GM18873 (cell line): ENCODE results near the gene TP53TG3E.
"Not testable (repeated sequence)": the region's sequence is repeated elsewhere in the genome, so short reads cannot be mapped to it uniquely, and the experiment has no call there.

Experiments used
- ATAC-seq: cut with Tn5 transposase; IDR thresholded peaks from one replicate; pipeline ENCODE4 v1.9.1; 2021; ENCODE audit warnings: mild to moderate bottlenecking, moderate library complexity, moderate number of reproducible peaks; ENCODE audit not compliant: unreplicated experiment, low FRiP score

TP53TG3E gene, protein sequence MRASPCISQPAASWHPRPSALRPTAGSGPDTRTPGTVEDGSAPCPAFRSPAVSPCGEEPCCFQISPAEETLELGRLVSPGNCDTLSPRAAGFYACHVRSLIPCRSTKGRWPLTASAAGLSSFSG

DNA sequence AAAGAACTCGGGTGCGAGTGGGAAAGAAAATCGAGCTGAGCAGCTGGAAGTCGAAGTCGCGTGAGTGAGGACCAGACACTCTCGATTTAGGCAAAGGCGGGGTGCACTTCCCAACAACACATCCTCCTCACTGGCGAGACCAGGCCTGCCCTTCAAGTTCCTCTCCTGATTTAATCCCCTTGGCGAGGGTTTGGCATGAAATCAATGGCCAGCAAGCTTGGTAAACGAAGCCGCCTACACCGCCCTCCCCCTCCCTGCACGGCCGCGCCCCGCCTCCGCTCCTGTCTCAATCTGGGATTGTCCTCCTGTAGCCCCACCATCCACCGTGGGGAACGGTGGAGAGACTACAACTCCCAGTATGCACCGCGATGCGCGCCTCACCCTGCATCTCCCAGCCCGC lies at the start of gene TP53TG3E:
Gene TP53TG3E, plus strand, starts transcription at position 301 of the 400 bp plus-strand sequence. Its CDS starts 68 bp downstream, at position 369.
- not testable (repeated sequence) for ATAC-seq

DNA sequence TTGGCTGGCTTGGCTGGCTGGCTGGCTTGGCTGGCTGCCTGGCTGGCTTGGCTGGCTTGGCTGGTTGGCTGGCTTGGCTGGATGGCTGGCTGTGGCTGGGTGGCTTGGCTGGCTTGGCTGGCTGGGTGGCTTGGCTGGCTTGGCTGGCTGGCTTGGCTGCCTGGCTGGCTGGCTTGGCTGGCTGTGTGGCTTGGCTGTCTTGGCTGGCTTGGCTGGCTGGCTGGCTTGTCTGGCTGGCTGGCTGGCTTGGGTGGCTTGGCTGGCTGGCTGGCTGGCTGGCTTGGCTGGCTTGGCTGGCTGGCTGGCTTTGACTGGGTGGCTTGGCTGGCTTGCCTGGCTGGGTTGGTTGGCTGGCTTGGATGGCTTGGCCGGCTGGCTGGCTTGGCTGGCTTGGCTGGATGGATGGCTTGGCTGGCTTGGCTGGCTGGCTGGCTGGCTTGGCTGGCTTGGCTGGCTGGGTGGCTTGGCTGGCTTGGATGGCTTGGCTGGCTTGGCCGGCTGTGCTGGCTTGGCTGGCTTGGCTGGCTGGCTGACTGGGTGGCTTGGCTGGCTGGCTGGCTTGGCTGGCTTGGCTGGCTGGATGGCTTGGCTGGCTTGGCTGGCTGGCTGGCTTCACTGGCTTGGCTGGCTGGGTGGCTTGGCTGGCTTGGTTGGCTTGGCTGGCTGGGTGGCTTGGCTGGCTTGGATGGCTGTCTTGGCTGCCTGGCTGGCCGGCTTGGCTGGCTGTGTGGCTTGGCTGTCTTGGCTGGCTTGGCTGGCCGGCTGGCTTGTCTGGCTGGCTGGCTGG lies 32.3 kb downstream of the TP53TG3E start:
- ATAC-seq = not testable (repeated sequence)

GRCh38 chr16:33337627-33338542 lies 33.8 kb downstream of the TP53TG3E start:
- ATAC-seq = not testable (repeated sequence)

- ATAC-seq = not testable (repeated sequence)
Measured at GRCh38 chr16:33338543-33338951, 34.4 kb downstream of the TP53TG3E start.

DNA sequence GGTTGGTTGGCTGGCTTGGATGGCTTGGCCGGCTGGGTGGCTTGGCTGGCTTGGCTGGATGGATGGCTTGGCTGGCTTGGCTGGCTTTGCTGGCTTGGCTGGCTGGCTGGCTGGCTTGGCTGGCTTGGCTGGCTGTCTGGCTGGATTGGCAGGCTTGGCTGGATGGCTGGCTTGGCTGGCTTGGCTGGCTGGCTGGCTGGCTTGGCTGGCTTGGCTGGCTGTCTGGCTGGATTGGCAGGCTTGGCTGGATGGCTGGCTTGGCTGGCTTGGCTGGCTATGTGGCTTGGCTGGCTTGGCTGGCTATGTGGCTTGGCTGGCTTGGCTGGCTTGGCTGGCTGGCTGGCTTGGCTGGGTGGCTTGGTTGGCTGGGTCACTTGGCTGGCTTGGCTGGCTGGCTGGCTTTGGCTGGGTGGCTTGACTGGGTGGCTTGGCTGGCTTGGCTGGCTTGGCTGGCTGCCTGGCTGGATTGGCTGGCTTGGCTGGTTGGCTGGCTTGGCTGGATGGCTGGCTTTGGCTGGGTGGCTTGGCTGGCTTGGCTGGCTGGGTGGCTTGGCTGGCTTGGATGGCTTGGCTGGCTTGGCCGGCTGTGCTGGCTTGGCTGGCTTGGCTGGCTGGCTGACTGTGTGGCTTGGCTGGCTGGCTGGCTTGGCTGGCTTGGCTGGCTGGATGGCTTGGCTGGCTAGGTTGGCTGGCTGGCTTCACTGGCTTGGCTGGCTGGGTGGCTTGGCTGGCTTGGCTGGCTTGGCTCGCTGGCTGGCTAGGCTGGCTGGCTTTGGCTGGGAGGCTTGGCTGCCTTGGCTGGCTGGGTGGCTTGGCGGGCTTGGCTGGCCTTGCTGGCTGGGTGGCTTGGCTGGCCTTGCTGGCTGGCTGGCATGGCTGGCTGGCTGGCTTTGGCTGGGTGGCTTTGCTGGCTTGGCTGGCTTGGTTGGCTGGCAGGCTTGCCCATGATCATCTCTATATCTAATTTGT lies 35.3 kb downstream of the TP53TG3E start:
- ATAC-seq = not testable (repeated sequence)
